ENCODE results near the gene POC1B.

The POC1B gene

GRCh38 chr12:89493670-89494302 is 32.1 kb downstream of the POC1B start:
- no peak for DNase-seq

DNA sequence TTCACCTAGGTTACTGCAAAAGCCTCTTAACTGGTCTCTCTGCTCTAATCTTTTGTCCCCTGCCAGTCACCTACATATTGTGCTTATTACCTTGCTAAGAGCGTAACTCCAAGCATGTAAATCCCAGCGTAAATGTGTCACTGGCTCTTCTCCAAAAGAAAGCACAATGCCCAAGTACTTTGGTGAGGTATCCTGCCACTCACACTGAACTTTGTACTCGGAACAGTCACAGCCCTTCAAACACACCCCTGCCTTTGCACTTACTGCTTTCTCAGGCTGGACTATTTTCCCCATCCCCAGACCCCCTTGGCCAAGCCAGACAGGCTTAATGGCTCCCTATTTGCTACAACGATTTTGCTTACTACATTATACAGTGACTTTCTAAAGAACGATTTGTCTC is 33.0 kb downstream of the POC1B start:
- DNase-seq: no peak

GRCh38 chr12:89490922-89491321 is 34.9 kb downstream of the POC1B start:
- DNase-seq: no peak

DNA sequence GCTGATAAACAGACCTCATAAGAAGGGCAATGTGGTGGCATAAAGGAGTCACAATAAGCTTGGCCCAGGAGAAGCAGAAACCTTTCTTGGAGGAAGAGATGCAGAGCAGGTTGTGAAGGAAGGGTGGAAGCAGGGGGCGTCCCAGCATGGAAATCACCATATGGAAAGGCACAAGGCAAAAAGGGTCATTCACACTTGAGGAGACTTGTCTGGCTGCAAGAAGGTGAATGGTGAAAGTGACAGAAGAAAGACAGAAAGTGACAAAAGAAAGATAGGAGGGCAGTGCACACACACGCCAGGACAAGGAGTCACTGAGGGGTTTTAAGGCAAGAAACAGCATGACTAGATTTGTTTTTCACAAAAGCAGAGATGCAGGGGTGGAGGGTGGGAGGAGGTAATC is 39.6 kb downstream of the POC1B start:
- no peak for DNase-seq

- DNase-seq: no peak
Measured at GRCh38 chr12:89484470-89484869, 41.4 kb downstream of the POC1B start.

GRCh38 chr12:89481213-89481914 is 44.5 kb downstream of the POC1B start:
- DNase-seq: no peak

DNA sequence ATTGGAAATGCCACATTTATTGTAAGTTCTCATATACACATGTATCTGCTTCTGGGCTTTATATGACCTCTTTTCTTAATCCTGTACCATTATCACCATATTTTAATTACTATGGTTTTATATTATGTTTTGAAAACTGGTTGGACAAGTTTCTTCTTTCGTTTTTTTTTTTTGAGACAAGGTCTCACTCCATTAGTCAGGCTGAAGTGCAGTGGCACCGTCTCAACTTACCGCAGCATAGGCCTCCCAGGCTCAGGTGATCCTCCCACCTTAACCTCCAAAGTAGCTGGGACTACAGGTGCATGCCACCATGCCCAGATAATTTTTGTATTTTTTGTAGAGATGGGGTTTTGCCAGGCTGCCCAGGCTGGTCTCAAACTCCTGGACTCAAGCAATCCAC is 45.9 kb downstream of the POC1B start:
- no peak for DNase-seq

GRCh38 chr12:89477633-89478279 is 48.1 kb downstream of the POC1B start:
- no peak for DNase-seq

- DNase-seq: no peak
Measured at GRCh38 chr12:89476904-89477595, 48.8 kb downstream of the POC1B start.

- no peak for DNase-seq
Measured at GRCh38 chr12:89476232-89476631, 49.6 kb downstream of the POC1B start.

DNA sequence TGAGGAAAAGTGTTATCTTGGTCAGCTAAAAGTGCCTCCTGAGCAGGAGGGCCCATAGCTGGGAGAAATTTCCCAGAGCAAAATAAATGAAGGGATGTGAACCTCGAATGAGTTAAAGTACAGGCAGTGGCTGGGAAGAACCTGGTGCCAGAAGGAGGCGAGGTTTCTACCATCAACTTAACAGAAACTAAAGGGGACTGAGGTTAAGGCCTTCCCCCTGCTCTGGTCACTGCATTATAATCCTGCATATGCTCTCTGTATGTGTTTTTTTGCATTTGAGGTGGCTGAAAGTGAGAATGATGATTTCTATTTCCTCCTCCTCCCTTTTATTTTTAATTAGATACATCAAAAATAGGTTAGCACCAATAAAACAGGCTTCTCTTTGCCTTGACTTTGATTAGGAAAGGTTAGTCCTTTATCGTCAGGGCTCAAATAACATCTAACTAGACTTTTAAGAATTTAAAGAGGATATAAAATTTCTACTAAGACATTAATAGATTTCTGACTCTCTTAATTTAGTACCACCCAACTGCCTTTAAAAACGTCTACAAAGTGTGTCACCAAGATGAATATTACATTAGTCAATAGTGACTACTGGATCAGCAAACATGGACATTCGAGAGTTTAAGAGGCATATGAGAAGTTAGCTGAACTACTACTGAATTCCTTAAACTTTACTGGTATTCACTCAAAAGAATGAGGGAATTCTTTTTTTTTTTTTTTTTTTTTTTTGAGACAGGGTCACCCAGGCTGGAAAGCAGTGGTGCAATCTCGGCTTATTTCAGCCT is 50.5 kb downstream of the POC1B start:
- DNase-seq: no peak

- DNase-seq: no peak
Measured at GRCh38 chr12:89474615-89475014, 51.2 kb downstream of the POC1B start.

DNA sequence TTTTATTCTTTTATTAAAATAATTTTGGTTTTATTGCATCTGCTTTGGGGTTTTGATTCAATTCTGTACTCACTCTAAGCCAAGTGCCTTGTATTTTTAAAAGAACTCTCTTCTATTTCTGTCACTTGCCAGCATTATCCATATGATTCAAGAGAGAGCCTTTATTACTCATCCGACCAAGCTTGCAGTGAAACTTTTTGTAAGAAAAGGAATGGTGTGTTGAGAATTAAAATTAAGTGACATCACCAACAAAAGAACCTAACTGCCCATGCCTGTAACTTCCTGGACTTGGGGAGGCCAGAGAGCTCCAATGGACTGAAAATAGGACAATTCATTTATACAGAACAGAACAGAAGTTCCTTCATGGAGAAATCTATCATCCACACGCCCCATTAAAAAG is 53.3 kb downstream of the POC1B start:
- DNase-seq: no peak

GRCh38 chr12:89470741-89471509 is 54.9 kb downstream of the POC1B start:
- DNase-seq: no peak

DNA sequence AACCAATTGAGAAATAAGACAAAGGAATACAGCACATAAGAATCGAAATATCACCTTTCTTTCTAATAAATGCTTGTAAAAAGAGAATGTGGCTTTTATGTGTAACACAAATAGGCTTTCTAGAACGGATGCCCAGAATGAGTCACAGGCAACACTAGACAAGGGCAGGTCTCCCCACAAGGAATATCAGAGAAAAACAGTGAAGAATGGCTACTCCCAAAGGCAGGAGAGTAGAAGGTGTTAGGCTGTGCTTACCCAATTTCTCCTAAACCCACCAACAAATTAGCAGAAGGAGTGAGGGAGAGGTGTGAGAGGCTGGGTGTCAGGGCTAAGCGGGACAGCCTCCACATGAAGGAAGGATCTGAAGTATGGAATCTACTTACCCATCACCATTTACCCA is 56.5 kb downstream of the POC1B start:
- no peak for DNase-seq

DNA sequence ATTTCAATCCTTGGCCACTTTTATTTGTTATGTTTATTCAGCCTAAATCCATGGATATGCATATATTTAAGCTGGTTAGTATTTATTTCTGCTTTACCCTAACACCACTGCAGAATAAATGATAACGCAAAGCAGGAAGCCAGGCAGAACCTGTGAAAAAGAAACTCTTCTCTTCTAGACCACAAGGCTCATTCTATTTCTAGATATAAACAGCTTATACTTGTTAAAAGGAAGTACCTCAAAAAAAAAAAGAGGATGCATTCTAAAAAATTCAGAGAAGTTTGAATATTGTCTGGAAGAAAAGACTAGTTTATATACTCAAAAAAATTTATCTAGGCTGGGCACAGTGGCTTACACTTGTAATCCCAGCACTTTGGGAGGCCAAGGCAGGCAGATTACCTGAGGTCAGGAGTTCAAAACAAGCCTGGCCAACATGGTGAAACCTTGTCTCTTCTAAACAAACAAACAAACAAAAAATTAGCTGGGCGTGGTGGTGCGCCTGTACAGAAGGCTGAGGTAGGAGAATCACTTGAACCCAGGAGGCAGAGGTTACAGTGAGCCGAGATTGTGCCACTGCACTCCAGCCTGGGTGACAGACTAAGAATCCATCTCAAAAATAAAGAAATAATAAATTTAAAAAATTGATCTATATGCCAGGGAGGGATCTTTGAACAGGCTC is 57.1 kb downstream of the POC1B start:
- DNase-seq: no peak

- no peak for DNase-seq
Measured at GRCh38 chr12:89468017-89468416, 57.8 kb downstream of the POC1B start.

- DNase-seq: no peak
Measured at GRCh38 chr12:89464974-89465592, 60.8 kb downstream of the POC1B start.

DNA sequence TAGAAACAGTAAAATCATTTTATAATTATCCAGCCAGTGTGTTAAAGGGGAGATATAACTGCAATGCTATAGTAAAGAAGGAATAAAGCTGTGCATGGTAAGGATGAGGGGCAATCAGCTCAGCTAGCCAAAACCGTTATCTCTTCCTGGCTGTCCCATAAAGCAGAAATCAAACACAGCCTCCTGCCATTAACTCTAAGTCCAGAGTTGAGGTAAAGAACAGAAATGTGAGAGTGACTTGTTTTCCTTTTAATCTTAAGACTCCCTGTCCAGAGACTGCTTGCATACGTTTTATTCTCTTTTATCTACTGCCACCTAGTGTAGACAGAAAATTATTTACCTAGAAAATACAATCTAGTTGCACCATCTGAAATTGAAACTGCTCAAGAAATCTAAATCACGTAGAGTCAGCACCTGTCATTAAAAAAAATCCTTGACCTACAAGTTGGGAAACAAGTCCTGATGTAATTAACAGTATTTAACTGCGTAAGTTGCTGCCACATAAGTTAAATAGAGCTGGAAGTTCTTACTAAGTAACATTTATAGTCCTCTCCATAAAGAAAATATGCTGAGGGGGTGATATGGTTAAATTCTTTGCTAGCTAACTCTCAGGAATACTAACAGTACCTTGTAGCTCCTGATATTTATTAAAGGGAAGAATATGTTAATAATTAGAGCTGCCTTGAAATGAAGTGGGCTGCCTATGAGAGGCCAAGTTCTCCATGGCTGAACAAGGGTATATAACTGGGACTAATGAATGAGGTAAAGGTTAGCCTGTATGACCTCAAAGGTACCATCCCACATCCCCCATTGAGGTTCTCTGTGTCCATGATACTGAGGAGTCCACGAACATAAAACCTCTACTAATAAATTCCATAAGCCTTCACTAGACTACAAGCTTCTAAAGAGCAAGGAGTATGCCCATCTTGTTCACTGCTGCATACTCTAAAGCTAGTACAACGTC is 63.9 kb downstream of the POC1B start:
- DNase-seq: no peak

- no peak for DNase-seq
Measured at GRCh38 chr12:89461190-89461589, 64.7 kb downstream of the POC1B start.

Measured in left hindlimb (tissue), 1 donor.